HG02970 (cell line): ENCODE data around the gene SND1.

ENCODE experiments used
- ATAC-seq: cut with Tn5 transposase; IDR thresholded peaks from one replicate; pipeline ENCODE4 v1.9.1; 2021; ENCODE audit warnings: mild to moderate bottlenecking, moderate library complexity, moderate number of reproducible peaks; ENCODE audit not compliant: unreplicated experiment, low FRiP score

Gene SND1

GRCh38 chr7:127913686-127914085, 261.7 kb downstream of the SND1 start:
- no peak for ATAC-seq

- ATAC-seq = no peak
Measured at GRCh38 chr7:127914693-127915092, 262.7 kb downstream of the SND1 start.

- ATAC-seq = no peak
Measured at GRCh38 chr7:127916735-127917134, 264.7 kb downstream of the SND1 start.

GRCh38 chr7:127918130-127918529, 266.1 kb downstream of the SND1 start:
- ATAC-seq = no peak

GRCh38 chr7:127920787-127921438, 268.9 kb downstream of the SND1 start:
- no peak for ATAC-seq

GRCh38 chr7:127922656-127923055, 270.7 kb downstream of the SND1 start:
- ATAC-seq = no peak

- no peak for ATAC-seq
Measured at GRCh38 chr7:127924874-127925273, 272.9 kb downstream of the SND1 start.

GRCh38 chr7:127927348-127927696, 275.3 kb downstream of the SND1 start:
- no peak for ATAC-seq

- ATAC-seq = no peak
Measured at GRCh38 chr7:127928222-127928621, 276.2 kb downstream of the SND1 start.

- ATAC-seq = no peak
Measured at GRCh38 chr7:127928852-127929251, 276.9 kb downstream of the SND1 start.

GRCh38 chr7:127930341-127931328, 278.6 kb downstream of the SND1 start:
- ATAC-seq = no peak

- ATAC-seq = no peak
Measured at GRCh38 chr7:127932076-127932475, 280.1 kb downstream of the SND1 start.

GRCh38 chr7:127932496-127932895, 280.5 kb downstream of the SND1 start:
- no peak for ATAC-seq

- ATAC-seq = no peak
Measured at GRCh38 chr7:127933146-127933545, 281.2 kb downstream of the SND1 start.

- no peak for ATAC-seq
Measured at GRCh38 chr7:127934711-127935110, 282.7 kb downstream of the SND1 start.

GRCh38 chr7:127935847-127936376, 283.9 kb downstream of the SND1 start:
- ATAC-seq = no peak

GRCh38 chr7:127937066-127937680, 285.2 kb downstream of the SND1 start:
- ATAC-seq = no peak

GRCh38 chr7:127938588-127938987, 286.6 kb downstream of the SND1 start:
- no peak for ATAC-seq

GRCh38 chr7:127940381-127941160, 288.6 kb downstream of the SND1 start:
- ATAC-seq = no peak

- no peak for ATAC-seq
Measured at GRCh38 chr7:127941476-127942210, 289.6 kb downstream of the SND1 start.
